NCI-H748 treated with DMSO at 0.1 percent for 48 hours (cell line): ENCODE measurements around the gene GNAT3.

Source experiments
- DNase-seq: peaks from one replicate; lab custom pipeline; 2025; lab: John Stamatoyannopoulos, UW

Gene GNAT3

DNA sequence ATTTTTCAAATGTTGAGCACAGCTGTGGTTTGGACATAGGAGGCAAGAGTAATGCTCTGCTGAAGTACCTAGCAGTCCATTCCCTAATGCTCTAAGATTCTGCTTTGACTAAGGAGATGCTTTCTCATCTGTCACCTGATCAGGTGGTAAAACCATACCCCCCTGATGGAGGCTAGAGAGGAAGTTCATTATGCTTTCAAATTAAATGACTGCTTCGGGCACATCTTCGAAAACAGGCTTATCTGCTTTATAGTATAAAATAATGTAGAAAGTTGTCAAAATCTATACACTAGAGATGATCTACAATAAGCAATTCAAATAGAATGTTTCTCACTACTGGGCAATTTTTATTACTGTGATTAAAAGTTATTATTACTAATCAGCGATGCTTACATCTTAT lies at the start of gene GNAT3:
GNAT3 (minus strand) TSS at position 101 of the 400 bp plus-strand sequence. CDS start 138 bp downstream, outside the sequence.
- DNase-seq, result no peak

DNA sequence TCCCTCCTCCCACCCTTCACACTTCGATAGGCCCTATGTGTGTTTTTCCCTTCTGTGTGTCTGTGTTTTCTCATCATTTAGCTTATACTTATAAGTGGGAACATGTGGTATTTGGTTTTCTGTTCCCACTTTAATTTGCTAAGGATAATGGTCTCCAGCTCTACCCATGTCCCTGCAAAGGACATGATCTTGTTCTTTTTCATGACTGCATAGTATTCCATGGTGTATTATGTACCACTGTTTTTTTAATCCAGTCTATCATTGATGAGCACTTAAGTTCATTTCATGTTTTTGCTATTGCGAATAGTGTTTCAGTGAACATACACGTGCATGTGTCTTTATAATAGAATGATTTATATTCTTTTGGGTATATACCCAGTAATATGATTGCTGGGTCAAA lies 46.3 kb upstream of the GNAT3 start:
- no peak for DNase-seq

DNA sequence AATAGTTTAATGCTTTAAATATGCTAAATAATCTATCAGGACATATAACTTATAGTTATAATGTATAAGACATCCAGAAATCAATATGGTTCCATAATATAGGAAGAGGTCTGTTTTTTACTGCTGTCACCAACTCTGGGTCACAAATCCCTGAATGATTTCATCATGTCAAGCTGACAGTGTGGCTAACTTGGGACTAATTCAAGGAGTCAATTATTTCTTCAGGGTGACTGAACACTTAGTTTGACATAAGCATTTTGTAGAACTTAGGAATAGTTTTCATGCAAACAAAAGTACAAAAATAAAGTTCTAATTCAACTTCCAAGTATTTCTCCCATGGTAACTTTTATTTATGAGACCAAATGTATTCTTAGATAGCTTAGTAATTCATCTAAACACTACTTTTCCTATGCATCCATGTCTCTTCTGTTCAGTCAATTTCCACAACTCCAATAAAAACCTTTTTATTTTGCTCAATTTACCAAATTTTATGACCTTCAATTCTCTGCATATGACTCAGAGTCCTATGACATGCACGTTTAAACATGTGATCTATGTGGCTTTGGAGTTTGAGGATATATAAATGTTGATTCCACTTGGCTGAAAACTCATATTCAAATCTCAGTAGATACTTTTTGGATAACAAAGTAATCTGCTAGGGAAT lies 40.3 kb upstream of the GNAT3 start:
- DNase-seq, result no peak

DNA sequence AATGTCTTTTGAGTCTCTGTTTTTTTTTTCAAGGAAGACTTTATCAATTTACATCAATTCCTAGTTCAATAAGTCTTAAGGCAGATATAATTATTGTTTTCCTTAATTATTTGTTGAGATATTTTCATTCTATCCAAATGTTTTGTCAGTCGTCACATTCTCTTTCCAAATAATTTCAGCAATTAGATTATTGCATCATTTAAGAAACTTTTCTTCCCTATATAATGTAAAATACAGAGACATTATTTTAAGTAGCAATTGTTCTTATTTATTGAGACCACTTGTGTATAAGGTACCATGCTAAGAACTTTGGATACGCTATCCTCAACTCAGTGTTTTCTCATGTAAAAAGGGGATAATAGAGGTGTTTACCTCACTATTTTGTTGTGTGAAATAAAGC lies 38.1 kb upstream of the GNAT3 start:
- DNase-seq, result no peak

DNA sequence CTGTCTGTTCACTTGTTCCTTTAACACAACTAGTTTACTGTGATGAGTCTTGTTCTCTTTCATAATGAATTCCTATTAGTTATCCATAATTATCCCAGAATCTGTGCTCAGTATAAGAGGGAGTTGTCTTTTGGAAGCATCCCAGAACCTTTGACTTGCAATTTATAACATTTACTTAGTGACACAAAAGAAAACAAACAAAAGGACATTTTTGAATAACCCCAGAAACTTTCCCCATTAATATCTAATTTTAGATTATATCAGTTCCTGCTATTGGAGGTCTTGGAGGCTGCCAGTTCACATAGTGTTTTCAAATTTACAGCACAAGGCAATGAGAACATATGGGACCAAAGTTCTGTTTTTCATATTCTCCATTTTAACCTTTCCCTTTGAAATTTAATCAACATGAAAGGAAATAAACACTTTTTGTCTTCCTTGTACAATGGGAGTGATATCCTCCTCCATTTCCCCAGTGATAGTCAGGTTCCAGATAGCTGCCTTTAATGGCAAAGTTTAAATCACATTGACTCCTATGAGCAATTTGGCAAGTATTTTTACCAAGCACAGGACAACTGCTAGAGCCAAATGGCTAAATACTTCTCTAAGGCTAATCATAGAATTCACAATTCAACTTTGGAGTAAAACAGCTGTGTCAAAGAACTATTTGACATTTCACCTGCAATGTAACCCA lies 37.1 kb upstream of the GNAT3 start:
- DNase-seq, result no peak

DNA sequence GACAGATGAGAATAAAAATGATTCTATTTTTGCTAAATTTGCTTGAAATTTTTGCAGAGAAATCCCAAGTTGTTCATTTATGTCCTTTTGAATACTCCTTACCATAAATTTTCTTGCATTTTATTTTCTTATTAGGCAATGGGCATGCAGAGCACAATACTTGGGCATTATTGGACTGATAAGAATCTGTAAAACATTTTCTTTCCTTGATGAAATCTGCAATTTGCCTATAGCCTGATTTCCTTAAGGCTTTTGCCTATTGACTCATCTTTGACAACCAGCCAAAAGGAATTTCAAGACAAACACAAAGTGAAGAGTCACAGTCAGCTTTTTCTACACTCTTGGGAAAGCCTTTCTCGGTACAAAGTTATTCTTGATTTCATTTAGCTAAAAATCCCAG lies 30.5 kb upstream of the GNAT3 start:
- no peak for DNase-seq

DNA sequence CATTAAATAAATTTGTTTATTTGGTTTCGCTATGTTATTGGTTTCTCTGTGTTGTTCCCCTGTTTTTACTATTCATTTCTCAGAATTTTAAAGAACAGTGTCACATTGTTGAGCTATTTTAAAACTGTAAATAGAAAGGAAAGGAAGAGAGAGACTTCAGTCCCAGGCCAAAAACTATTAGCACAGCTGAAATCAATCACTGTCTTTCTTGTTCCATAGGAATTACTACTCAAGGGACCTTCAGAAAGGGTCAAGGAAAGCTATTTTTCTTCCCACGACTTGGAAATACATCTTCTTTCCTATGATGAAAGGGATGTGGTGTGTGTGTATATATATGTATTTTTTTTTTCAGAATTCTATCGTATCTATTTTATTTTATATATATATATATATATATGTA lies 29.0 kb upstream of the GNAT3 start:
- no peak for DNase-seq

DNA sequence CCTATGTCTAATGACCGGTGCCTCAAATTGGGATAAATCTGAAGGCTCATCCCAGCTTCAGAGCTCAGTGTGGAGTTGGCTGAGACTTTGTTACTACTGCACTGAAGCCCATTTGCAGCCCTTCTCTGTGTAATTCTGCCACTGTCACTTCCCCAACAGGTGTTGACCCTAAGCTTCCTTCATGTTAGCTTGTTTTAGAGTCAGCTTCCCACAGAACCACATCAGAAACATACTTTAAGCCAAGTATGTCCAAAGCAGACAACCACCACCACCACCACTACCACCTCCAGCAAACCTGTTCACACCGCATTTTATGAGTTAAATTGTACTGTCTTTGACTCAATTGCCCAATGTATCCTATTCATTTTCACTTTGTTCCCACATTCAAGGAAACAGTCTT lies 25.2 kb upstream of the GNAT3 start:
- no peak for DNase-seq

DNA sequence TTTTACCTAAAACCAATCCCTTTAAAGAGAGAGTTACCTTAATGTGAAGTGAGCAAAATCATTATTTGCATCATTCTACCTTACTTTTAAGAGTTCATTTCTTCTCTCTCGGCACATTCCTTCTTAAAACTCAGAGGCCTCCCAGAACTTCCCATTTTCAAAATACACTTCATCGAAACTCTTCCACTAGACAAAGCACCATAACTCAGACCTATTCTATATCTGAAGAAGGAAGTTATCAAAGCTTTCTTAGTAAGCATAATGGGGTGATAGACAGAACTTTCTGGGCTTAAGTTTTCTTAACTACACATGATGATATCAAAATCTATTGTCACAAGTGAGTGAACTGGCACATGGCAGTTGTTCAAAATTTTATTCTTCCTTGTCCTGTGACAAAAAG lies 24.6 kb upstream of the GNAT3 start:
- DNase-seq, result no peak

DNA sequence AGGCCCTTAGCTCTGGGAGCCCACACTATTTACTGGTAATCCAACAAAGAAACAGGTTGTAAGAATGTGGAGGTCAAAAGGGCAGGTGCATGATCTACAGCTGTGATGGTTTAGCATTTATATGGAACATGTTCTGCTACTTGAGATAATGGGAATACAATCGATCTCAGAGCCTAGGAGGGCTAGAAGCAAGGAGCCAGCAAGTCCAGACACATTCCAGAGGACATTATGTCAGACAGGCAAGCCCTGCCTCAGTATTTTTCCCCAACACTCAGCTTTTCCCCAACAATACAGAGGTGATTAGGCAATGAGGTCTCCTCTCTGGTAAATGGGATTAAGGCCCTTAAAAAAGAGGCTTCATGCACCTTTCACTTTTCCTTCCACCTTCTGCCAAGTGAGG lies 21.4 kb upstream of the GNAT3 start:
- DNase-seq, result no peak

DNA sequence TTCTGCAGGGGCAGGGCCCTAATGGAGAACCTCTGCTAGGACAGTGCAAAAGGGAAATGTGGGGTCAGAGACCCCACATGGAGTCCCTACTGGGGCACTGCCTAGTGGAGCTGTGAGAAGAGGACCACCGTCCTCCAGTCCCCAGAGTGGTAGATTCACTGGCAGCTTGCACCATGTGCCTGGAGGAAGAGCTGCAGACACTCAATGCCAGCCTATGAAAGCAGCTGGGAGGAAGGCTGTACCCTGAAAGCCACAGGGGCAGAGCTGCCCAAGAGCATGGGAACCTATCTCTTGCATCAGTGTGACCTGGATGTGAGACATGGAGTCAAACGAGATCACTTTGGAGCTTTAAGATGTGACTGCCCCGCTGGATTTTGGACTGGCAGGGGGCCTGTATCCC lies 20.3 kb upstream of the GNAT3 start:
- no peak for DNase-seq

DNA sequence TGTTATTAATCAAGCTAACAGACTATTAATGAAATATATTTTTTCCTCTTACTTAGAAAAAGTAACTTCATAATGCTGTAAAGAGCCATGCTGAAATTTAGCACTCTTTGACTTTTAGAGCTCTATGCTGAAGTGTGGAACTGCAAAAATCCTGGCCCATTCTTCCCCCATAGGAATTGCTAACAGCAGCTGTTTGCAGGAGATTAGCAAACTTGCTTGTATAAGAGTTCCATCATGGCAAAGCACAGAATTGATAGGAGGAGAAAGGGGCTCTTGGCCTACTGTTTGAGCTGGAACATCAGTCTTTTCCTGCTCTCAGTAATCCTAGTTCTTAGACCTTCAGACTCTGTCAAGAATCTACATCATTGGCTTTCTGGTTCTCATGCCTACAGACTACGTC lies 18.3 kb upstream of the GNAT3 start:
- no peak for DNase-seq

DNA sequence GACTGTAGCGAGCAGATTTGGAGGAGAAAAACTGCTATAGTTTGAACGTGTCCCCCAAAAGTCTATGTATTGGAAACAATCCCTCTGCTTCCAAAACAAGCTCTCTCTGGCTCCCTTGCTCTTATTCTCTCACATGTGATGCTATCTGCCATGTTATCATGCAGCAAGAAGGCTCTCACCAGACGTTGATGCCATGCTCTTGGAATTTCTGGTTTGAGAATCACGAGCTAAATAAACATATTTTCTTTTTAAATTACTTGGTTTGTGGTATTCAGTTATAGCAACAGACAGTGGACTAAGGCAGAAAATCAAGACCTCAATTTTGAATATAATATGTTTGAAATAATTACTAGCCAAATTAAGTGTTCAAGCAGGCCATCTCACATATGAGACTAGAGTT lies 17.5 kb upstream of the GNAT3 start:
- no peak for DNase-seq

DNA sequence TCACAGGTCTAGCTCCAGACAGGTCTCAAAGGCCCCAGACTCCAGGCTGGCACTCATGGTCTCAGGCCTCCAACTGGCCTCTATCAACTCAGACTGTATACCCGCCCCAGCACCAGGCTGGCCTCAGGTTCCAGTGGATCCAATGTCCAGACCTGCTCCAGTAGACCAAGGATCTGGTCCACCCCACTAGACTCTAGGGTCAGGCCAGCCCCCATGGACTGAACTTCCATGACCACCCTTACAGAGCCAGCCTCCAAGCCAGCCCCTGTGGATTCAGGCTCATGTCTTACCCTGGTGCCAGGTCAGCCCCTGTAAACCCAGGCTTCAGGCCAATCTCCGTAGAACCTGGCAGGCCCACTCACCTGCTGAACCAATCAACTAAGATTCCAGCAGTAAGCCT lies 16.8 kb upstream of the GNAT3 start:
- no peak for DNase-seq

DNA sequence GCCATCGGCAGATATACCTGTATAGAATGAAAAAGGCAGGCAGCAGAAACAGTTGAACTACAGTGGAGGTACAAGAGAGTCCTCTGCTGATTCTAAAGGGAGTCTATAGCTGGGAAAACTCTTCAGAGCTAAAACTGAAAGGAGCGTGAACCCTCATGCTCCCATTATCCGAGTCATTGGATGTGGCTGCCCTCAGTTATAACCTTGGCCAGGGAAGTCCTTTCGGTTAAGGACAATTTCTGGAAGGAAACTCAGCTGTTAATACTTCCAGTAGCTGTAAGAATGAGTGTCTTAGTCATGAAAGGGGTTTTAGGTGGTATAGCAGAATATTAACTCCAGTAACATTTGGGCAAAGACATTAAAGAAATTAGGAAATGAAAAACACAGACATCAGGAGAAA lies 14.6 kb upstream of the GNAT3 start:
- DNase-seq, result no peak

DNA sequence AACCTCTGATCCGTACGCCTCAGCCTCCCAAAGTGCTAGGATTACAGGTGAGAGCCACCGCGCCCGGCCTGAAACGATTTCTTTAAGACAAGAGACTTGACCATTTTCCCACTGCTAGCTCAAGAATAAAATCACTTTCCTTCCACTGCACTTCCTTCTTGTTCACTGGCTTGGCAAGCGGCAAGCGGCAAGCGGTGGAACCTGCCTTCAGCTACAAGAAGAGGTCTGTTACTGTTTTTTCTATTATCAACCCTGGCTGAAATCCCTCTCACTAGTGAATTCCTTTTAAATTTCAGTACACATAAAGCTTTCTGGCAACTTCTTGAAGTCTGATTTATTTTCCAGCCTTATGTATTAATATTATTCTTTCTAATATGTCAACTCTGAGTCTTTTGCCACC lies 12.8 kb upstream of the GNAT3 start:
- DNase-seq, result no peak

DNA sequence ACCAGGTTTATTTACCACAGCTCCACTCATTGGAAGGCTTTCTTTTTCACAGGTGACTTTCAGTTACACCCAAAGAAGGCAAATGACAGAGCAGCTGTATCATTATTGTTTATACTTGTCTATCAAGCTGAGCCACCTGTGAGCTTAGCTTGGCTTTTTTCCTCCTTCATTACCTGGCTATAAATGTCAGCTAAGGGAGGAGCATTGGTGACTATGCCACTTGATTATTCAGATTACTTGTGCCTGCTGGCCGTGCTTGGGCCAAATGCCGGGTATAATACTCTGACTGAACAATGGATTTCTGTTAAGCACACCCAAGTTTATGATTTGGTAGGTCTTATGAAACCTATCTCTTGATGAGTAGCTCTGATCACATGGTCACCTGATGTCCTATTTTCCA lies 9.9 kb upstream of the GNAT3 start:
- peak; percentile 31 for DNase-seq

DNA sequence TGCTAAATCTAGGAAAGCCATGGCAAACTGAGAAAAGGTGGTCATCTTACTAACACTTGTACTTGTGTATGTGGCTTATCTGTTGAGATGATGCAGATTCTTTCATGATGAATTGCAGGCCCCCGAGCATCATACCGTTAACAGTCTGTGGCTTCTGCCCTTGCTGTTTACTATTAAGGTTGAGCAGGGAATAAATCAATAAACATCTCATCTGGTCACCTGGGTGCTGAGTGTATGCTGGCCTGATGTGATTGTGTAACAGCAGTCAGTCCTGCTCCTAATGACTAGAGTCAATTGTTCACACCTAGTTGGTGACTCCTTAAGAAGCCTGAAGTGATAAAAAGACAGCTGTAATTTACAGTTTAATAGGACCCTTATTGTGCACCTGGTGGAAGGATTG lies 8.3 kb upstream of the GNAT3 start:
- DNase-seq, result no peak

DNA sequence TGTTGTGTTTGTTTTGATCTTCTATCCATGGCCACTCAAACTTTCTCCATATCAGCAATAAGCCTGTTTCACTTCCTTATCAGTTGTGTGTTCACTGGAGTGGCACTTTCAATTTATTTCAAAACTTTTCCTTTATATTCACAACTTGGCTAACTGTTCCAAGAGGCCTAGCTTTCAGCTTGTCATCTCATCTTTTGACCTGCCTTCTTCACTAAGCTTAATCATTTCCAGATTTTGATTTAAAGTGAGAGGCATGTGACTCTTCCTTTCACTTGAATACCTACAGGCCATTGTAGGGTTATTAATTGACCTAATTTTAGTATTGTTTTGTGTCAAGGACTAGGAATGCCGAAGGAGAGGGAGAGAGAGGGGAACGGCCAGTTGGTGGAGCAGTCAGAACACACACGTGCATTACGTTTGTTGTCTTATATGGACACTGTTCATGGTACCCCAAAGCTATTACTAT lies 5.5 kb upstream of the GNAT3 start:
- no peak for DNase-seq

DNA sequence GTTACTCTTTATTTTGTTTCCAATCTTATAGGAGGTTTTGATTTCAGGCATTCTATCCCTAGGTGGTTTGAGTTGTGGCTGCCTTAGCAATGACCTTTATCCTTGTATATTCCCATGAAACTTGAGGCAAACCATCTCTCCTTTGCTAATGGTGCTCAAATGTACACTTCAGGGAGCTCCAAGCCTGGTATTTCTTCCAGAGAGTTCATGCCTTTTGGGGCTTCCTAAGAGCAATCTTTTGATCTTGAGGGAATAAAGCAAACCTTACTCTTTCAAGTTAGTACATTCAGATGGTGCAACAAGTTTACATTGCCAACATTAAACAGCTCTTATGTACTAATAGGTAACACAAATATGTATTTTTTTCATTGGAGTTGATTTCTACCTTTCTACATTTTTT lies 3.4 kb upstream of the GNAT3 start:
- no peak for DNase-seq

DNA sequence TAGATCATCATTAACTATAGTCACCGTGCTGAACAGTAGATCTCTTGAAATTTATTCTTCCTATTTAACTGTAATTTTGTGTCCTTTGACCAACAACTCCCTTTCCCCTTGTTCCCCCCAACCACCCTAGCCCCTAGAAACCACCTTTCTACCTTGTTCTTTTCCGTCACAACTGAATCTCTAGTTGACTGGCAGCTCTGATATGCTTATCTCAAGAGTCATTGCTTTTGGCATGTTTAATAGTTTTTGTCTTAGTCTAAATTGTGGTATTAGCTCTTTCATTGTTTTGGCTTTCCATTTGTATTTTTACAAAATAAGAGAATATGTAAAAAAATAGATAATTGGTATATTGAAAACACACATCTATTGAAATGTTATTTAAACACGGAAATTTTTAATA lies 1.8 kb downstream of the GNAT3 start:
- DNase-seq, result no peak

DNA sequence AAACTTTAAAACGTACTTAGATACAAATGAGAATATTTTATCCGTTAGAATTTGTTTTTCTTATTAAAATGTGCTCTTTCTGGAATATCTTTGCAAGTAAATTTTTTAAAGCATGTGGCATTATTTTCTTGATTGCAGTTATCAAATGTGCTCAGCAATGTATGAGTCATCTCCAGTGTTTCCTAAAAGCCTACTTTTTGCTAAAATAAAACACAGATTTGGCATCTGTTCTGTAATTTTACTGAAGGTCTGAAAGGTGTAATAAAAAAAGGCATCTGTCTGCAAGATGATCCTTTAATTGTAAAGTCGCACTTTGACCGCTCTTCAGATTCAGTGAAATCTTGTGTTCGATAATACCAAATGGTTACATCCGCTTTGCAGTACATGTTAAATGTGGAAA lies 3.4 kb downstream of the GNAT3 start:
- no peak for DNase-seq

DNA sequence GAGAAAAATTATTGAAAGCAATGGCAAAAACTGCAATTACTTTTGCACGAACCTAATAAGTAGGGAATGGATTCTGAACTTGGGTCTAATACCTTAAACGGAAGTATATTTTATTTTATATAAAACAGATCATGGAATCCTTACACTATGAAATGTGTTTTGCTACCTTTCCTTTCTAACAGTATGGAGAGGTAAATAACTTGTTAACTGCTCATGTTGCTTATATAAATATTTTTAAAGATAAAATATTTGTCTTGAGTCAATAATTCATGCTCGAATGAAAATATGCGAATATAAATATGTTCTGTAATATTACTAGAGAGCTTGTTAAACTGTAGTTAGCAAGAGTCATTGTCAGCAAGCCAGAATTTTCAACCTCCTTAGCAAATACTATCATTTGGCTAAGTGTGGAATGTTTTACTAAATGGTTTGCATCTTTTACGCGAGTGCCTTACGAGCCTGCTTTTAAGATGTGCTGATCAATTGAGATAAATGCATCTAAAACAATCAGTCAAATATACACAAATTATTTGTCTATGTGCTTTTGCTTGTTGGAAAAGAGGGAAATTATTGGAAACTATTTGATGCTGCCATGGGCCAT lies 5.9 kb downstream of the GNAT3 start:
- no peak for DNase-seq

DNA sequence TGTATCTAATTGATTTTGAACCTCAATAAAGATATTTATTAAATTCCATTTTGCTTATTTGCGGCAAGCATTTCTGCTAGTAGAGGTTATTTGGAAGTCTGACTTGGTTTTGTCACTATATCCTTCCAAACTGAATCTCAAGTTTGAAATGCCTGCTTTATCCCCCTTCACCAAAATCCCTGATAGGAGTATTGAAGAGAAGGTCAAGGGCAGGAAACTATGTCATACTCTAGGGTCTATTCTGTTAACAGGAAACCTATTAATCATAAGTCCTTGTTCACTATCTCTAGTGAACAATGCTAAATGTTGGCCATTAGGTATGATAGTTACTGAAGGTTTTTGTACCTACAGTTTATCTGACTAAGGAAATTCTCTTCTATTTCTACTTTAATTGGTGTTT lies 11.5 kb downstream of the GNAT3 start:
- no peak for DNase-seq
